Subcutaneous abdominal adipose tissue (tissue), 5 donors: ENCODE results near the gene SCYL1.

Source experiments
- H3K27ac ChIP-seq: one replicate; pipeline ENCODE4 v1.7.0; 2013; ENCODE audit warnings: low read depth, mild to moderate bottlenecking, inconsistent platforms, low read length, moderate library complexity
- H3K27me3 ChIP-seq, 5 donors: one replicate each; pipeline ENCODE4 v1.7.0; 2013; ENCODE audit warnings: low read length in 5 of 5, inconsistent platforms in 1 of 5; ENCODE audit not compliant: control insufficient read depth in 5 of 5, insufficient read depth in 4 of 5
- H3K36me3 ChIP-seq, 5 donors: one replicate each; pipeline ENCODE4 v1.7.0; 2013; ENCODE audit warnings: low read length in 5 of 5; ENCODE audit not compliant: control insufficient read depth in 5 of 5, insufficient read depth in 5 of 5
- H3K4me1 ChIP-seq, 5 donors: one replicate each; pipeline ENCODE4 v1.7.0; 2013; ENCODE audit warnings: low read length in 5 of 5, mild to moderate bottlenecking in 3 of 5, moderate library complexity in 1 of 5; ENCODE audit not compliant: control insufficient read depth in 5 of 5, insufficient read depth in 5 of 5
- H3K4me3 ChIP-seq, 5 donors: one replicate each; pipeline ENCODE4 v1.7.0; 2013; ENCODE audit warnings: low read length in 5 of 5, low read depth in 1 of 5
- H3K9ac ChIP-seq, 5 donors: one replicate each; pipeline ENCODE4 v1.7.0; 2013; ENCODE audit warnings: low read length in 5 of 5, mild to moderate bottlenecking in 4 of 5, moderate library complexity in 3 of 5
- H3K9me3 ChIP-seq, 5 donors: one replicate each; pipeline ENCODE4 v1.7.0; 2013; ENCODE audit warnings: low read length in 5 of 5; ENCODE audit not compliant: control insufficient read depth in 5 of 5
- donor health status: healthy.
- donor health status: healthy.
- donor health status: healthy.
- donor health status: healthy.
- donor health status: healthy.

The SCYL1 gene

DNA sequence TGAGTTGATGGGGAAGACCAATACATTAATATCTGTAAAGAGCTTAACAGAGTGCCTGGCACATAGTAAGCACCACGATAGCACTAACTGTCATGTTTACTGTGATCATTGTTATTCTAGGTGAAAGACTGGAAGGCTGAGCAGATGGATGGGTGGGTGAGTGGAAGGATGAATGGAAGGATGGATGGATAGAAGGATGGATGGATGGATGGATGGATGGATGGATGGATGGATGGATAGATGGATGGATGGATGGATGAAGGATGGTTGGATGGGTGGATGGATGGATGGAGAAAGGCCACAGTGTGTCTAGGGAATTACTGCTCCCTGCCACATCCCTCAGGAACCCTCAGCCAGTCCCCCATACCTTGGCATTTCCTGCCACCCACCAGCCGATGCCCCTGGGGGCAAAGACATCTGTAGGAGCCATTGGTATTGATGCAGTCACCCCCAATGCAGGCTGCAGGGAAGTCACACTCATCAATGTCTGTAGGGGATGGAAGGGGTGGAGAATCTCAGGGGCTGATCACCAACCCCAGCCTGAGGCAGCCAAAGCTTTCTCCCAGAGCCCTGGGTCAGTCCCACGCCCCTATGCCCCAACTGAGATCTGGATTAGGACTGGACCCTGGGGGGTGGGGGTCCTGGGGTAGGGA, 18.0 kb downstream of the SCYL1 start:
- H3K27me3 ChIP-seq = no peaks in the 10 kb centered on the region
- H3K36me3 ChIP-seq = peaks cover 0 to 34% (median 22%) of the 10 kb centered on the region in 5 donors
- no peaks in the 10 kb centered on the region for H3K9me3 ChIP-seq
- peaks cover 3 to 37% (median 22%) of the 10 kb centered on the region in 5 donors for H3K4me1 ChIP-seq
- no peak overlapping the region for H3K27ac ChIP-seq
- peak overlapping the region in 1 of 5 donors; percentile 20 for H3K9ac ChIP-seq
- H3K4me3 ChIP-seq = no peak overlapping the region

DNA sequence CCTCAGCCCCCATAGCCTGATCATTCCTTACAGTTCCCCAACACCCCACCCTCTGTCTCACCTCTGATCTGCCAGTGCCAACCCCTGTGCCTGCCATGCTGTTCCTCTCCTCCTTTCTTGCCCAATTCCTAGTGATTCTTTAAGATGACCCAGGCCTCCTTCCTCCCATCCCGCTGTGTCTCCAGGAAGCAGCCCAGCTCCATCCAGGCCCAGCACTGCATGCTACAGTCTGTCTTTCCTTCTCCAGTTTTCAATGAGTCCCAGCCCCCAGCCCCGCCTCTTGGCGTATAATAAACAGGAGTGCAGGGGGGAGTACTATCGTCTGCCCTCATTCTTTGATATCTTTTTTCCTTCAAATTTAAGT, 21.0 kb downstream of the SCYL1 start:
- Histone ChIP-seq H3K4me1 (peaks cover 0 to 21% (median 9%) of the 10 kb centered on the region in 5 donors), H3K36me3 (peaks cover 0 to 41% (median 20%) of the 10 kb centered on the region in 5 donors), H3K9ac (no peak overlapping the region), H3K9me3 (no peaks in the 10 kb centered on the region), H3K27me3 (no peaks in the 10 kb centered on the region), H3K27ac (no peak overlapping the region), H3K4me3 (no peak overlapping the region)

DNA sequence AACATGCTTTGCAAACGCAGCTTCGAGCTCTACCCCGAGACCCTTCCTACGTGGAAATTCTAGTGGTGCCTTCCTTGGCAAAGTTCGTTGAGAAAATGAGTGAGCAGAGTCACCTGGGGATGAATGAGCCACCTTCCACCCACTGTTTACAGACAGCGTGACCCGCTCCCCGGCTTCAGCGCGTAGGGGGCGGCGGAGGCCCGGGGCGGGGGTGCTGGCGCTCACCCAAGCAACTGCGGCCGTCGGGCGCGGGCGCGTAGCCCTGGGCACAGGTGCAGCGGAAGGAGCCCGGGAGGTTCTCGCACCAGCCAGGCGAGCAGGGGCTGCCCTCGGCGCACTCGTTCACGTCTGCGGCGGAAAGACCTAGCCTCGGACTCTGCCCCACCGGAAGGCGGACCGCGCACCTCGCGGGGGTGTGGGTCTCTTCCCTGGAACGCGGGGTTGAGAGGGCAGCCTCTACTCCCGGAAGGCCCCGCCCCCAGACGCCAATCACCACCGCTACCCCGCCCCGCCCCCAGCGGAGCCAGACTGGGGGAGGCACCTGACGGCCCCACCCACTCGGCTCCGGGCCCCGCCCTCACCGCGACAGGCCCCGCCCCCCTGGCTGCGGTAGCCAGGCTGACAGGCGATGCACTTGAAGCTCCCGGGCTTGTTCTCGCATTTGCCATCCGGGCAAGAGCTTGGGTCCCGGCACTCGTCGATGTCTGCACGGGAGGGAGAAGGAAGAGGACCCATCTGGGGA, 21.5 kb downstream of the SCYL1 start:
- Histone ChIP-seq H3K36me3 (peaks cover 0 to 47% (median 26%) of the 10 kb centered on the region in 5 donors), H3K27ac (no peak overlapping the region), H3K4me3 (peak overlapping the region in 1 of 5 donors; percentile 51), H3K27me3 (no peaks in the 10 kb centered on the region), H3K9ac (no peak overlapping the region), H3K9me3 (no peaks in the 10 kb centered on the region), H3K4me1 (peaks cover 0 to 16% (median 3%) of the 10 kb centered on the region in 5 donors)

DNA sequence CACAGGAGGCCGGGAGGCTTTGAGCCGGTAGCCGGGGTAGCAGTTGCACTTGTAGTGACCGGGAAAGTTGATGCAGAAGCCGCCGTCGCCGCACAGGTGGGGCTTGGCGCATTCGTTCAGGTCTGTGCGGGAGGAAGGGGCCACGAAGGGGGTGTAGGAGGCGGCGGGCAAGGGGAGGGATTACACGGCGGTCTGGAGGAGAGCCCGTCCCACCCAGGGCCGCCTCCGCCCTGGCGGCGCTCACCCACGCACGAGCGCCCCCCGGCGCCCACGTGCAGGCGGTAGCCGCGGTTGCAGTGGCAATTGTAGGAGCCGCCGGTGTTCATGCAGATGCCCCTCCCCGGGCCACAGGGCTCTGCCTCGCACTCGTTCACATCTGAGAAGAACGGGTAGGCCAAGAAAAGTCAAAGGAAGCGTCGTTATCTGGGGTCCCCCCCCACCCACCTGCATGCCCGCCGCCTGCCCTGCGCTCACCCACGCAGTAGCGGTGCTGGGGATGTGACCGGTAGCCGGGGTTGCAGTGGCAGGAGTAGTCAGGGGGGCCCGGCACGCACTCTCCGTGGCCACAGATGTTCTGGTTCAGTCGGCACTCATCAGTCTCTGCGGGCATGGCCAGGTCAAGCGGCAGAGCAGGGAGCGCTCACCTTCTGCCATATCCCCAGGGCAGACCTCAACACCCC, 22.7 kb downstream of the SCYL1 start:
- Histone ChIP-seq H3K4me1 (peaks cover 0 to 17% (median 4%) of the 10 kb centered on the region in 5 donors), H3K27ac (no peak overlapping the region), H3K9ac (no peak overlapping the region), H3K9me3 (no peaks in the 10 kb centered on the region), H3K27me3 (no peaks in the 10 kb centered on the region), H3K36me3 (peaks cover 0 to 57% (median 37%) of the 10 kb centered on the region in 5 donors), H3K4me3 (no peak overlapping the region)

DNA sequence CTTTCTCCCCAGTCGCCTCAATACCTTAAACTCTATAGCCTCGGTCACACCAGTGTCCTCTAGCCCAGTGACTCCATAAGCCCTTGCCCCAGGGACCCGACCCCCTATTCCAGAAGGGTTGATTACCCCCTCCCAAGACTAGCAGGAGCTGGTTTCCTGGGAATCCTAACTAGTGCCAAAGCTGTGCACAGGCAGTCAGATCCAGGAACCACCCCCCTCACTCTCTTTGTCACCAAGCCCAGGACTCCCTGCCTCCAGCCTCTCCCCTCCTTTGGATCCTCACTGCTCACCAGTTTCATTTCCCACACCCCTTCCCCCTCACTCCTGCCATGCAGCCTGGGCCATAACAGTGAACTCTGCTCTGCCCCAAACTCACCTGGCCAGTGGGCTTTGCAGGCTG, 23.5 kb downstream of the SCYL1 start:
- Histone ChIP-seq H3K4me1 (peaks cover 0 to 19% (median 6%) of the 10 kb centered on the region in 5 donors), H3K9ac (no peak overlapping the region), H3K27me3 (no peaks in the 10 kb centered on the region), H3K9me3 (no peaks in the 10 kb centered on the region), H3K4me3 (no peak overlapping the region), H3K36me3 (peaks cover 0 to 53% (median 35%) of the 10 kb centered on the region in 5 donors), H3K27ac (no peak overlapping the region)

DNA sequence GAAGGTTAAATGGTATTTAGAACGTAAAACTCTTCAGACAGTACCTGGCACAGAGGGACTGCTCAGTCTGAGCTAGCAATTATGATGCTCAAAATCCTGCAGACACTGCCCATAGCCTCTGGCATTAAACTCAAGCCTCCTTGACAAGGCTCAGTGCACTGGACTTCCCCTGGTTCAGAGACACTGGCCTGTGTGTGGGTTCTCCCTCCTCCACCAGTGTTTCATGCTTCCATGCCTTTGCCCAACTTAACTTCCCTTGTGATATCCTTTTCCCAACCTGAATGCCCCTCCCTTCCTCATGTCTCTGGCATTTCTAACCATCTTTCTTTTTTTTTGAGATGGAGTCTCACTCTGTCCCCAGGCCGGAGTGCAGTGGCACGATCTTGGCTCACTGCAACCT, 24.2 kb downstream of the SCYL1 start:
- Histone ChIP-seq H3K9ac (no peak overlapping the region), H3K27ac (no peak overlapping the region), H3K4me1 (peaks cover 0 to 23% (median 6%) of the 10 kb centered on the region in 5 donors), H3K9me3 (no peaks in the 10 kb centered on the region), H3K27me3 (no peaks in the 10 kb centered on the region), H3K4me3 (no peak overlapping the region), H3K36me3 (peaks cover 0 to 53% (median 34%) of the 10 kb centered on the region in 5 donors)

DNA sequence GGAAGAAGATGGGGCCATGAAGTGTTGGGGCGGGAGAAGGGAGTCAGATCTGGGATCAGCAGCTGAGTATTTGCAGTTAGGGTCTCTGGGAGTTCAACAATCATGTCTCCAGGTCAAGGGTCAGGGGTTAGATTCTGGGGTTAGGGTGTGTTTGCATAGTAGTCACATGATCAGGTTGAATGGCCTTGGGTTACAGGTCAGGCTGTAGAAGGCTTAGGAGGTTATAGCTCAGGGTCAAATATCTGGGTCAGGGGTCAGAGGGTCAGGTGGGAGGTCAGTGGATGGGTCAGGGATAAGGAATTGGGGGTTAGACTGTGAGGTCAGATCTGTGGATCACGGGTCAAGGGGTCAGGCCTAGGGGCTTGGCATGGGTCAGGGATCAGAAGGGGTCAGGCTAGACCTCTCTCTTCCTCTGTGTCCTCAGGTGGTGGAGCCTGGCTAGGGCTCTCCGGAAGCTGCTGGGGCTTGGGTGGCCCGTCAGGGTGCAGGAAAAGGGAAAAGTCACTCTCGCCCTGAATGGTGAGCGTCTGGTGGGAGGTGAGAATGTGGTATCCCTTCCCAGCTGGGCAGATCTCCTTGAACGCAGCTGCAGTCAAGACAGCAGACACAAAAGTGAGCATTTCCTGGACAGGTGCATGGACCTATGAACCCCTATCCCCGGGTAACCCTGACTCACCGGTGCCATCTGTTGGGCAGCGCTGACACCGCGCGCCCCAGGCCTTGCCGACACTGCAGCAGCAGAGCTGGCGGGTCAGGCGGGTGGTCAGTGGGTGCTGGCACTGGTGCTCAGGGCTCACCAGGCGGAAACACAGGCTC, 26.9 kb downstream of the SCYL1 start:
- peaks cover 3 to 36% (median 30%) of the 10 kb centered on the region in 5 donors for H3K4me1 ChIP-seq
- H3K27me3 ChIP-seq = no peaks in the 10 kb centered on the region
- H3K36me3 ChIP-seq = peaks cover 0 to 46% (median 27%) of the 10 kb centered on the region in 5 donors
- H3K27ac ChIP-seq = no peak overlapping the region
- no peaks in the 10 kb centered on the region for H3K9me3 ChIP-seq
- H3K9ac ChIP-seq = no peak overlapping the region
- H3K4me3 ChIP-seq = no peak overlapping the region

DNA sequence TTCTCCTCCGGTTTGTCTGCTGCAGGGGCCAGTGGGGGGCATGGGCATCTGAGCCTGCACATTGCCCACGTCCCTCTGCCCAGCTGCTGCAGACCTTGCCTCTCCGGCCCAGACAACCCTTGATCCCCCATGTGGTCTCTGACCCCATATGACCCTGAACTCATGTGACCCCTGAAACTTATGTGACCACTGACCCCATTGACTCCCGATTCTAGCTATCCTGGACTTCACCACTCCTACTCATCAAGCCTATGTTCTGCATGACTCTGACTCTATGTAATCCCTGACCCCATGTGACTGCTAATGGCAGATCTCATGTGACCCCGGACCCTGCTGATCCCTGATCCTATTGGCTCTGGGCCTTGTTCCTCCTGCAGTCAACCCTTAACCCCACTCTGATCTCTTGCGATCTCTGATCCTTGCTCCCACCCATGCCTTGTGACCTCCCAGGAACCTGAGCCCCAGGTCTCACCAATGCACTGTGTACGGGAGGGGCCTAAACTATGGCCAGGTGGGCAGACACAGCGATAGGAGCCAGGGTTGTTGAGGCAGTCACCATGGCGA, 27.6 kb downstream of the SCYL1 start:
- H3K4me1 ChIP-seq = peaks cover 3 to 41% (median 37%) of the 10 kb centered on the region in 5 donors
- no peak overlapping the region for H3K27ac ChIP-seq
- H3K27me3 ChIP-seq = no peaks in the 10 kb centered on the region
- peaks cover 0 to 44% (median 25%) of the 10 kb centered on the region in 5 donors for H3K36me3 ChIP-seq
- no peak overlapping the region for H3K4me3 ChIP-seq
- H3K9ac ChIP-seq = no peak overlapping the region
- H3K9me3 ChIP-seq = no peaks in the 10 kb centered on the region

DNA sequence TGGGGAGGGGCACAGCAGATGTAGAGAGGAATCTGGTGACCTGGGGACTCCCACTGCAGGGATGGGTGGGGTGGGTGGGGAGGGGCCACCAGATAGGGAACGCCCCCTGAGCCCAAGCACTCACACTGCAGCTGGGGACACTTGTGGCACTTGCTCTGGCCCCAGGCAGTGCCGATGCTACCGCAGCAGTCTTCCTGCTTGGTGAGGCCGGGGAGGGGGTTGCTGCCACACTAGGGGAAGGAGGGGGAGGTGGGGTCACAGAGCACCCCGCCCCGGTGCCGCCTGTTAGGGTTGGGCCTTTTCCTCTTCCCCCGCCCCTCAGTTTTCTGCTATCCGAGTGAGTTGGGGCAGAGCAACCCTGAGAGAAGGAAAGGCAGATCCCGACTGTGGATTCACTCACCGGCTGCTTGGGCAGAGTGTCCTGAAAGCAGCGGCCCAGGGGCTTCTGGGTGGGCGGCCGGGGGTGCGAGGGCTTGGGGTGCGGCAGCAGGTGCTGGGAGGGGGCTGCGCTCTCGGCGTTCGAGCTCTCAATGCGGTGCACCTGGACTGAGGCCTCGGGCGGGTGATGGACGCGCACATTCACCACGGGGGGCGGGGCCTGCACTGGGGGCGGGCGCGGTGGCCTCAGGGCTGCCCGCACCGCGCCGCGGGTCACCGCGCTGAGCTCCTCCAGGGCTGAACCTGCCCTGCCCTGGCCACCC, 28.6 kb downstream of the SCYL1 start:
- H3K4me3 ChIP-seq = no peak overlapping the region
- no peaks in the 10 kb centered on the region for H3K9me3 ChIP-seq
- peaks cover 0 to 34% (median 25%) of the 10 kb centered on the region in 5 donors for H3K36me3 ChIP-seq
- H3K9ac ChIP-seq = no peak overlapping the region
- H3K27me3 ChIP-seq = no peaks in the 10 kb centered on the region
- H3K27ac ChIP-seq = no peak overlapping the region
- H3K4me1 ChIP-seq = peaks cover 3 to 43% (median 38%) of the 10 kb centered on the region in 5 donors
